Prostate gland (tissue), 2 donors: ENCODE data around the gene YEATS4.

Experiments
- POLR2A ChIP-seq: fragments of 450-650 bp; IDR thresholded peaks from one replicate; pipeline ENCODE4 v1.6.1; 2016; ENCODE audit warnings: antibody characterized with exemption, mild to moderate bottlenecking
- POLR2AphosphoS5 ChIP-seq: sonication (generic); formaldehyde crosslinking; IDR thresholded peaks from one replicate; pipeline ENCODE4 v1.6.1; 2017; ENCODE audit warnings: antibody characterized with exemption
- TF ChIP-seq, protein P1 (sequence below), 4 experiments: fragments of 200-600 bp in 2 of 4; fragments of 450-650 bp in 2 of 4; sonication (generic) in 2 of 4; IDR thresholded peaks; 1 replicate in 3 of 4; 2 replicates in 1 of 4; pipeline ENCODE4 v1.5.1; 2016 to 2019; ENCODE audit warnings: antibody characterized with exemption in 4 of 4, mild to moderate bottlenecking in 2 of 4, moderate library complexity in 2 of 4

DNA sequence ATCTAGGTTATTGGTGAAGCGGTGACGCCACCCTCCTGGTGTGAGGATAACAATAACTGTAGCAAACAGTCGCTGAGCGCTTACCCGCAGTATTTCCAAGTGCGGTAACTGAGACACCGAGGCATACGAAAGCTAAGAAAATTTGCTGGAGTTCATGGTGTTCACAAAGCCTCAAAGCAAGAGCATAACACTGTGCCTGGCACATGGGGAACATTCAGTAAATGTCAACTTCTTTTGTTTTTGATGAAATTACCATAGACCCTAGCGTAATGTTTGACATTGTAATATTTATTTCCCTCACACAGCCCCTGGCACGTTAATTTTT, 767 bp downstream of the YEATS4 start:
- TF ChIP-seq, protein P1, sequence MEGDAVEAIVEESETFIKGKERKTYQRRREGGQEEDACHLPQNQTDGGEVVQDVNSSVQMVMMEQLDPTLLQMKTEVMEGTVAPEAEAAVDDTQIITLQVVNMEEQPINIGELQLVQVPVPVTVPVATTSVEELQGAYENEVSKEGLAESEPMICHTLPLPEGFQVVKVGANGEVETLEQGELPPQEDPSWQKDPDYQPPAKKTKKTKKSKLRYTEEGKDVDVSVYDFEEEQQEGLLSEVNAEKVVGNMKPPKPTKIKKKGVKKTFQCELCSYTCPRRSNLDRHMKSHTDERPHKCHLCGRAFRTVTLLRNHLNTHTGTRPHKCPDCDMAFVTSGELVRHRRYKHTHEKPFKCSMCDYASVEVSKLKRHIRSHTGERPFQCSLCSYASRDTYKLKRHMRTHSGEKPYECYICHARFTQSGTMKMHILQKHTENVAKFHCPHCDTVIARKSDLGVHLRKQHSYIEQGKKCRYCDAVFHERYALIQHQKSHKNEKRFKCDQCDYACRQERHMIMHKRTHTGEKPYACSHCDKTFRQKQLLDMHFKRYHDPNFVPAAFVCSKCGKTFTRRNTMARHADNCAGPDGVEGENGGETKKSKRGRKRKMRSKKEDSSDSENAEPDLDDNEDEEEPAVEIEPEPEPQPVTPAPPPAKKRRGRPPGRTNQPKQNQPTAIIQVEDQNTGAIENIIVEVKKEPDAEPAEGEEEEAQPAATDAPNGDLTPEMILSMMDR (IDR thresholded peaks at IDR 0.05), result no peak
- TF ChIP-seq POLR2A (no peak), POLR2AphosphoS5 (no peak)
